DND-41 (cell line): ENCODE measurements around the gene SYT6.

ENCODE experiments used
- CTCF ChIP-seq: IDR thresholded peaks from 2 replicates; pipeline ENCODE4 v1.5.1; 2012; ENCODE audit warnings: borderline replicate concordance, low read length, moderate library complexity, mild to moderate bottlenecking; ENCODE audit not compliant: poor library complexity, severe bottlenecking; ENCODE audit errors: extremely low read depth
- EZH2 ChIP-seq: IDR thresholded peaks from 3 replicates; pipeline ENCODE4 v1.6.1; 2012; ENCODE audit warnings: borderline replicate concordance, low read depth, mild to moderate bottlenecking, moderate library complexity, low read length, inconsistent platforms; ENCODE audit not compliant: severe bottlenecking

GRCh38 chr1:114103992-114104391, 49.7 kb downstream of the SYT6 start:
- TF ChIP-seq CTCF: no peak
- TF ChIP-seq EZH2: no peak
